Measurements from ENCODE around the gene ANKRD28. TPM values are rescaled to one million over a fixed set of nuclear protein-coding genes. Genes with fewer than 3 reads are reported as not detected.

Gene ANKRD28
- total and polyA plus RNA-seq, 5 experiments from 2014 or later, result 3.3 to 38.0 (median 10.5) TPM

DNA sequence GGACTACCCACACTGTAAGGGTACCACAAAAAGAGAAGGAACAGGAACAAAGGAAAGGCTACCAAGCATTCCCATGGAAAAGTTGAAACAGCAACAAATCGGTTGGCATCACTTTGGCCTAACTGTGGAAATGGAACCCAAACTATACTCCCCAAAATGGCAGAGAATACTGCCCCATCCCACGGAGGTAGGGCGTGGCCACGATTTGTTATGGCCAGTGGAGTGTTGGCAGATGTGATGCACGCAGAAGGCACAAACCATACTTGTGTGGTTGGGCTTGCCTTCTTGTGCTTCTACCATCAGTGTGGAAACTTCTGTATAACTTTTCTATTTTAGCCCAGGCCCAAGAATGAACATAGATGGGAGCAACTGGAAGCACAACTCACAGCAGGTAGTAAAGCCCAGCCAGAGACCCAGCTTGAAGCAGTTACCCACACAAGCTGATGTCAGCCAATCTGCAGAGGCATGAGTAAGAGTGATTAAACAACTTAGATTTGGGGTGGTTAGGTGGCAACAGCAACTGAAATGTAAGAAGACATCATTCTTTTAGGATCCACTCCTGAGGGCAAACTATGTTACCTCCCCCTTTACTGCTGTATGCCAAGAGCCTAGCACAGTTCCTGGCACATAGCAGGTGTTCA lies 132.1 kb downstream of the ANKRD28 start:
- DNase-seq (no peak), ATAC-seq (no peak)
- no peak overlapping the region for H3K27ac Mint-ChIP-seq
- peaks cover 15 to 22% (median 18%) of the 10 kb centered on the region in 4 donors for H3K4me1 Mint-ChIP-seq
- H3K4me3 Mint-ChIP-seq, result no peak overlapping the region
- H3K9me3 Mint-ChIP-seq, result peaks cover 0 to 17% (median 7%) of the 10 kb centered on the region in 9 donors
- peaks cover 2 to 10% (median 3%) of the 10 kb centered on the region in 5 donors for H3K27me3 Mint-ChIP-seq
- H3K36me3 Mint-ChIP-seq, result peaks cover 24 to 31% (median 25%) of the 10 kb centered on the region in 3 donors
- POLR2A ChIA-PET, result no interaction called here

DNA sequence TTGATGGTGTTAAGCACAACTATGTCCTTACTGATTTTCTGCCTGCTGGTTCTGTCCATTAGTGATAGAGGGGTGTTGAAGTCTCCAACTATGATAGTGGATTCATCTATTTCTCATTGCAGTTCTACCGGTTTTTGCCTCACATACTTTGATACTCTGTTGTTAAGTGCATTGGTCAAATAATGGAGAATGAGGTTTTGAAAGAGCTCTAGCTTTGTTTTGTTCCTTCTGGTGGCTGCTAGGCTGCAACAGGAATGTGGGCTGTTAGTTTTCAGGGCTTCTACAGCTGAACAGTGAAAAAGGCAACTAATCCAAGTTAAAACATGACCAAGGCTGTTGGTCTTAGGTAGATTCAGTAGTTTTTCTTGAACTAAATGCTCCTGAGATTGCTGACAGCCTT lies 133.6 kb downstream of the ANKRD28 start:
- Mint-ChIP-seq H3K4me1 (peaks cover 20 to 27% (median 24%) of the 10 kb centered on the region in 4 donors), H3K27ac (no peak overlapping the region), H3K27me3 (peaks cover 3 to 10% (median 4%) of the 10 kb centered on the region in 5 donors), H3K4me3 (no peak overlapping the region), H3K9me3 (peaks cover 0 to 22% (median 7%) of the 10 kb centered on the region in 9 donors), H3K36me3 (peaks cover 12 to 29% (median 23%) of the 10 kb centered on the region in 3 donors)
- POLR2A ChIA-PET, result no interaction called here
- DNase-seq (no peak), ATAC-seq (no peak)

DNA sequence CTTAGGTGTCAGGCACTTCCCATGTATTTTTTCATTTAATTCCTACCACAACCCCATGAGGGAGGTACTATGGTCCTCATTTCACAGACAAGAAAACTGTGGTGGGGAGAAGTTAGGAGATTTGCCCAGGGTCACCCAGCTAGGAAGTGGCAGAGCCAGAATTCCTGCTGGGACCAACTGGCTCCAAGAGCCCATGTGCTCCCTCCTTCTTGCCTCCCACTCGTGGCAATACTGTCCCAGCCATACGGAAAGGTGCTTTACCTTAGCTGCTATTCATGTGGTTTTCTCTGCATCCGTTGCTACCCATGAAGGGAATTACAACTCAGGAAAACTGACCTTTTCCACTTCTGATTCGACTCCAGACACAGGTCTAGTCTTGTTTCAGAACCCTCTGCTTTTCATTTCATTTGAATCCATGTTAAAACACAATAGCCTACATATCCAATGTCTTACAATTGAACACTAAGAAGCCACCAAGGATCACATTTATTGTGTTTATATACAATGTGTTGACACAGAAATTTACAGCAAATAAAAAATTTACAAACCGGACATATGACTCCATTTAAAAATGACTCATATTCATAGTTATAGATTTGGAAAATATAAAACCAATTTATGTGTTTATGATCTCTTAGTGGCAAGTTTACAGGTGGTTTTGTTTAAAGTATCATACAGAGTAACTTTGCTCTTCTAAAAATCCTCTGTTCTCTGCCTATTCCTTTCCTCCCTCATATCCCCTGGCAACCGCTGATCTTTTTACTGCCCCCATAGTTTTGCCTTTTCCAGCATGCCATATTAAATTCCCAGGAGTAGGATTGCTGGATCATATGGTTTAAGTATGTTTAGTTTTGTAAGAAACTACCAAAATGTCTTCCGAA lies 137.5 kb downstream of the ANKRD28 start:
- Mint-ChIP-seq H3K4me3 (no peak overlapping the region), H3K4me1 (peaks cover 5 to 11% (median 7%) of the 10 kb centered on the region in 4 donors), H3K27me3 (peaks cover 3 to 10% (median 4%) of the 10 kb centered on the region in 5 donors), H3K36me3 (peaks cover 3 to 33% (median 25%) of the 10 kb centered on the region in 3 donors), H3K9me3 (peaks cover 0 to 52% (median 22%) of the 10 kb centered on the region in 9 donors), H3K27ac (no peak overlapping the region)
- DNase-seq (peak in 1 of 10 donors; percentile 46), ATAC-seq (no peak)
- POLR2A ChIA-PET, result interaction anchor here (1.1 kb wide), 1 partner anchor 11 kb away, joined by 3 read pairs; no protein-coding TSS in a partner anchor

DNA sequence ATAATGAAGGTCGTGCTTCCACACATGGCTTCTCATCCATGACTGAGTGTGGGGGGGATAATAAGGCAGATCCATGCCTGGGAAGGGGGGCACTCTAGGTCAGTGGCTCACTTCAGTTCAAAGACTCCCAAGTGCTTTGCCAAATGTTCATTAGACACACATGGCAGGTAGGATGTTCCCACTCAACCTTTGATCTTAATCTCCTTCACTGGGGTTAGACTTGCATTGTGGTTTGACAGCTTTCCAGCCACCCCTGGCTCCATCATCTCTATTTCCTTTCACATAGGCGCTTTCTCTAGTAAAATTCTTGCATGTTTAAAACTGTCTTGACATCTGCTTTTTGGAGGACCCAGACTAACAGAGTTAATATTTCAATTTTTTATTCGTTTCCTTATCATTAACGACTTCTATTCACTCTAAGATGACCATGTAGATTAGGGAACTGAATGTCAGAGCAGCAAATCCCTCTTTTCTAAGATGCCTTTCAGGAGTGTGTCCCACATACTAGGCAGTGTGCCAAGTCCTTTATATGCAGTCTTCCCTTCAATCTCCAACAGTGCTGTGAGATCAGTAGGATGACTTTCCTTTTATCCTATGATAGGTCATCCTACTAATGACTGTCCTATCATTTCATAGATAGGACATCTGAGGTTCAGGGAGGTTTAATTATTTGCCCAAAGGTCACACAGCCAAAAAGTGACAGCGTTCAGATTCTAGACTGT lies 138.4 kb downstream of the ANKRD28 start:
- Mint-ChIP-seq H3K27ac (no peak overlapping the region), H3K4me1 (peaks cover 5 to 8% (median 7%) of the 10 kb centered on the region in 4 donors), H3K36me3 (peaks cover 0 to 28% (median 27%) of the 10 kb centered on the region in 3 donors), H3K4me3 (no peak overlapping the region), H3K27me3 (peaks cover 3 to 10% (median 4%) of the 10 kb centered on the region in 5 donors), H3K9me3 (peaks cover 0 to 52% (median 19%) of the 10 kb centered on the region in 9 donors)
- ATAC-seq (no peak), DNase-seq (no peak)
- POLR2A ChIA-PET, result no interaction called here

DNA sequence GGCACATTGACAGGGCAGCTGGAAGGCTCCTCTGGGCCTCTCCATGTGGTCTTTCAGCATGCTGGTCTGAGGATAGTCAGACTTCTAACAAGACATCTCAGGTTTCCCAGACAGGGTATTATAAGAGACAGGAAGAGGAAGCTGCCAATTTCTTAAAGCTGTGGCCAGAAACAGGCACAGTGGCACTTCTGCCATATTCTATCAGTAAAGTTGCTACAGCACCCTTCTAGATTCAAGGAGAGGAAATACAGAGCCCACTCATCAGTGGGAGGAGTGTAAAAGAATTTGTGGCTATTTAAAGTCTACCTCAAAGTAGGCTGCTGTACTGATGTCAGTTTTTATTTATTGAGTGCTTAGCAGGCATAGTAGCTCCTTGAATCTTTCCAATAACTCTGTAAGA lies 140.8 kb downstream of the ANKRD28 start:
- peaks cover 0 to 51% (median 17%) of the 10 kb centered on the region in 9 donors for H3K9me3 Mint-ChIP-seq
- H3K4me1 Mint-ChIP-seq, result peaks cover 5 to 8% (median 7%) of the 10 kb centered on the region in 4 donors
- POLR2A ChIA-PET, result no interaction called here
- peaks cover 3 to 24% (median 10%) of the 10 kb centered on the region in 5 donors for H3K27me3 Mint-ChIP-seq
- no peak overlapping the region for H3K4me3 Mint-ChIP-seq
- peaks cover 0 to 24% (median 22%) of the 10 kb centered on the region in 3 donors for H3K36me3 Mint-ChIP-seq
- no peak for ATAC-seq
- peak in 1 of 10 donors; percentile 23 for DNase-seq
- H3K27ac Mint-ChIP-seq, result no peak overlapping the region

DNA sequence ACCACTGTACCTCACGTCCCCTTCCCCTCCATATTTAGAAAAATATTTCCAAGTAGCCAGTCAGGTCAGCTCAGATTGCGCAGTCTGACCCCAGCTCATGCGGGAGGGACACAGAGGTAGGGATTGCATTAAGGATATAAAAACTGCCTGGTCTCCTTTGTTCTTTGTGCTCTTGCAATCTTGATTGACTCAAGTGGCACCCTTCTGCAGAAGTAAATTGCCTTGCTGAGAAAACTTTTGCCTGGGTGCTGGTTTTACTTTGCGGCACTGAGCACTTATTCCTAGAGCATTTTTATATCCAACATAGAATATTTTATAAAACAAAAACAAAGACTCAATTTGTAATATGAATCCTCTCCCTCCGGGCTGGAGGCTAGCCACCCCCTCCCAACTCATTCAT lies 141.4 kb downstream of the ANKRD28 start:
- no peak overlapping the region for H3K4me3 Mint-ChIP-seq
- peak overlapping the region in 1 of 10 donors; percentile 55 for H3K27ac Mint-ChIP-seq
- no peak for ATAC-seq
- H3K36me3 Mint-ChIP-seq, result peaks cover 0 to 19% (median 15%) of the 10 kb centered on the region in 3 donors
- POLR2A ChIA-PET, result no interaction called here
- DNase-seq, result no peak
- peaks cover 2 to 22% (median 12%) of the 10 kb centered on the region in 5 donors for H3K27me3 Mint-ChIP-seq
- peaks cover 5 to 11% (median 7%) of the 10 kb centered on the region in 4 donors for H3K4me1 Mint-ChIP-seq
- peaks cover 0 to 51% (median 17%) of the 10 kb centered on the region in 9 donors for H3K9me3 Mint-ChIP-seq

DNA sequence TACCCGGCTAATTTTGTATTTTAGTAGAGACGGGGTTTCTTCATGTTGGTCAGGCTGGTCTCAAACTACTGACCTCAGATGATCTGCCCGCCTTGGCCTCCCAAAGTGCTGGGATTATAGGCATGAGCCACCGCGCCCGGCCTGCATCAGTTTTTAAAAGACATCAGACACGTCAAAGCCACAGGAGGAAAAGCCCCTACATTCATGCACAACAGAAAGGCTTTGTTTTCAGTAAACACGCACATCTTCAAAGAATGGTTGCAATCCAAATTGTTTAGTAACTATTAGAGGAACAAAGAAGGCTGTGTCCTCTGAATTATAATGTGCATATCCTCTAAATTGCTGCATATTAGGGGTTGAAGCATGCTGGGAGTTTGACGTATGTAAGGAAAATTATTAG lies 142.9 kb downstream of the ANKRD28 start:
- DNase-seq, result peak in 1 of 10 donors; percentile 22
- no peak overlapping the region for H3K4me3 Mint-ChIP-seq
- H3K36me3 Mint-ChIP-seq, result peaks cover 0 to 15% (median 14%) of the 10 kb centered on the region in 3 donors
- peaks cover 10 to 17% (median 13%) of the 10 kb centered on the region in 4 donors for H3K4me1 Mint-ChIP-seq
- POLR2A ChIA-PET, result no interaction called here
- ATAC-seq, result no peak
- no peak overlapping the region for H3K27ac Mint-ChIP-seq
- peaks cover 0 to 47% (median 17%) of the 10 kb centered on the region in 9 donors for H3K9me3 Mint-ChIP-seq
- H3K27me3 Mint-ChIP-seq, result peaks cover 5 to 36% (median 13%) of the 10 kb centered on the region in 5 donors

DNA sequence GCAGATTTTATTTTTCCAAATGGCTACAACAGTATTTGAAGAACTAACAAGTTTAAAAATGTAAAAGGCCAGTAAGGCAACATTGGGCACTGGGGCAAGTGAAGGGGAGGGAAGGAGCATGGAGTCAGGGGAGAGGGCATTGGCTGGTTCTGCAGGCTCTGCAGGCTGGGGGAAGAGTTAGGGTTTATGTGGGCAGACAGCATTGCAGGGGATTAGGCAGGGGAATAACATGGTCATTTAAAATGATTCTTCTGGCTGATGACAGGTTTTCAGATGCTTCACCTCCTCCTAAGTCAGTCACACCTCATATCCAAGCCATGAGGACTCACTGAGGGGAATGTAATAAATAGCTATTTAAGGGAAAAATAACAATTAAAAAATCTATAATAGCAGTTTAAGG lies 143.7 kb downstream of the ANKRD28 start:
- Mint-ChIP-seq H3K27ac (no peak overlapping the region), H3K9me3 (peaks cover 0 to 45% (median 17%) of the 10 kb centered on the region in 9 donors), H3K4me1 (peaks cover 11 to 18% (median 15%) of the 10 kb centered on the region in 4 donors), H3K27me3 (peaks cover 5 to 42% (median 13%) of the 10 kb centered on the region in 5 donors), H3K4me3 (no peak overlapping the region), H3K36me3 (peaks cover 0 to 15% (median 14%) of the 10 kb centered on the region in 3 donors)
- no peak for DNase-seq
- ATAC-seq, result no peak
- POLR2A ChIA-PET, result no interaction called here

DNA sequence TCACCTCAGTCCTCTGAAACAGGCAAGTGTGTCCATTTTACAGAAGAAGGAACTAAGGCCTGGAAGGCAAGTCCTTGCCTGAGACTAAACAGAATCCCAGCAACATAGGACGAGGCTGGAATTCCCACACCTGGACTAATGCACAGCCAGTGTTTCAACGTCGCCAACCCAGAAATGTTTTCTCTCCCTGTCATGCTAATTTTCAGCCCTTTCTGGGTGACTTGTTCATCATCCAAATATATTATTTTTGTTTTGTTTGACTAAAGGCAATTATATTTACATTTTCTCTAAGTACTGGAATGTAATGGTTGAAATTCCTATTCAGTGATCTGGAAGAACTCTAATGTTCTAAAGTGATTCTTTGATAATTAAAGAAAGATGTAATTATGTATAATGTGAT lies 144.5 kb downstream of the ANKRD28 start:
- POLR2A ChIA-PET, result interaction anchor here (0.6 kb wide), 1 partner anchor 10 kb away, joined by 3 read pairs; no protein-coding TSS in a partner anchor
- Mint-ChIP-seq H3K27me3 (peaks cover 5 to 42% (median 13%) of the 10 kb centered on the region in 5 donors), H3K4me1 (peaks cover 15 to 26% (median 23%) of the 10 kb centered on the region in 4 donors), H3K9me3 (peaks cover 0 to 37% (median 14%) of the 10 kb centered on the region in 9 donors), H3K4me3 (no peak overlapping the region), H3K36me3 (peaks cover 0 to 14% (median 12%) of the 10 kb centered on the region in 3 donors), H3K27ac (no peak overlapping the region)
- ATAC-seq (no peak), DNase-seq (no peak)

DNA sequence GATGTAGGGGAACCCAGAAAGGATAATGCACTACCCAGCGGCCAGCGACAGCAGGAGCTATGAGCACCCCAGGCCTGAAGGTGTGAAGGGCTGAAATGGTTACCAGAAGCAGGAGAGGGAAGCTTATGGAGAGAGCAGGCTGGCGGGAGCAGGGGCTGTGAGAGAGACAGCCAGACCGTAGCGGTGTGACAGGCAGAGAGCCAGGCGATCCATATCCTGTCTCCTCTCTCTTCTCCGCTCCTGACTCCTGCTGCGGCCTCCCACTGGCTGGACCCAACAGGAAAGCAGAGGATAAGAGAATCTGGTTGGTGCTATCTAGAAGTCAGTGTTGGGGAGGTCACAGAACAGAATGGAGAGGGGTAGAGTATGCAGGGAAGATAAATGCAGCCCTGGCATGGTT lies 146.4 kb downstream of the ANKRD28 start:
- peak in 1 of 10 donors; percentile 21 for DNase-seq
- H3K36me3 Mint-ChIP-seq, result peaks cover 0 to 14% (median 5%) of the 10 kb centered on the region in 3 donors
- H3K4me1 Mint-ChIP-seq, result peaks cover 25 to 45% (median 42%) of the 10 kb centered on the region in 4 donors
- no peak overlapping the region for H3K4me3 Mint-ChIP-seq
- ATAC-seq, result no peak
- no peak overlapping the region for H3K27ac Mint-ChIP-seq
- peaks cover 5 to 42% (median 13%) of the 10 kb centered on the region in 5 donors for H3K27me3 Mint-ChIP-seq
- POLR2A ChIA-PET, result interaction anchor here (0.6 kb wide), 1 partner anchor 54 kb away, joined by 3 read pairs; no protein-coding TSS in a partner anchor
- H3K9me3 Mint-ChIP-seq, result peaks cover 0 to 20% (median 9%) of the 10 kb centered on the region in 9 donors

DNA sequence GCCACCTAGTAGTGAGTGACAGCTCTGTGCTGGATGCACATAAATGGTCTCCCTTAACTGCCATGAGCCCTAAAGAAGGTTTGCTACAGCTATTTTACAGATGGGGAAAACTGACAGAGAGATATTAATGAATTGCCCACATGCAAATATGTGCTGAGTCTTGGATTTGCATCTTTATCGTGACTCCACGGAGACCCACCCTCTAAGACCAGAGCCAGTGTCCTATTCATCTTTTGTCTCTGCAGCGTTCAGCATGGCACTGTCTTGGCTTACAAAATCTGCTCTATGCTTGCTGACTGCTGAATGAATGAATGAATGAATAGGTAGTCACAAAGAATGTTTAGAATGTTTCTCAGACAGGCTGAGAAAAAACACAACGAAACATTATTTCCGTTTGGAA lies 147.9 kb downstream of the ANKRD28 start:
- no peak for ATAC-seq

More for the DNA sequence above, 147.9 kb downstream of the ANKRD28 start:
- peaks cover 25 to 58% (median 44%) of the 10 kb centered on the region in 4 donors for H3K4me1 Mint-ChIP-seq
- H3K27ac Mint-ChIP-seq, result peak overlapping the region in 1 of 10 donors; percentile 3
- H3K9me3 Mint-ChIP-seq, result peaks cover 0 to 6% (median under 1%) of the 10 kb centered on the region in 9 donors
- DNase-seq, result no peak
- POLR2A ChIA-PET, result interaction anchor here (0.6 kb wide), 1 partner anchor 64 kb away, joined by 5 read pairs; no protein-coding TSS in a partner anchor
- peaks cover 5 to 42% (median 13%) of the 10 kb centered on the region in 5 donors for H3K27me3 Mint-ChIP-seq
- H3K4me3 Mint-ChIP-seq, result peak overlapping the region in 2 of 10 donors; percentile 5 to 59
- H3K36me3 Mint-ChIP-seq, result peaks cover 0 to 6% (median 0%) of the 10 kb centered on the region in 3 donors
